Caki2 (cell line): Measurements from ENCODE around the gene FAM151B. TPM values are rescaled to one million over a fixed set of nuclear protein-coding genes. Genes with fewer than 3 reads are reported as not detected.
A peak's percentile ranks its signal among the peaks of the same experiment; 100 is the strongest.
"Not testable (repeated sequence)": the region's sequence is repeated elsewhere in the genome, so short reads cannot be mapped to it uniquely, and the experiment has no call there.

Experiments
- DNase-seq: peaks from one replicate; pipeline ENCODE4 v3.0.0-alpha.2; 2015; ENCODE audit warnings: low read depth
- in situ Hi-C: cut with HindIII; loops from 2 replicates; pipeline ENCODE4 v1.10.0; 2016; ENCODE audit warnings: low sequenced_read_pairs, low pct_unique_long_range_greater_than_20kb, mixed read lengths
- total RNA-seq: library from RNA; depleted of rRNA; stranded (reverse); fragments of >200 nt; shearing (Covaris generic); gene quantifications from 2 replicates; pipeline ENCODE4 v1.2.3, GENCODE V29; 2014; ENCODE audit warnings: low replicate concordance

The FAM151B gene
- total RNA-seq, 1 experiment from 2014 or later: 0.20 TPM

DNA sequence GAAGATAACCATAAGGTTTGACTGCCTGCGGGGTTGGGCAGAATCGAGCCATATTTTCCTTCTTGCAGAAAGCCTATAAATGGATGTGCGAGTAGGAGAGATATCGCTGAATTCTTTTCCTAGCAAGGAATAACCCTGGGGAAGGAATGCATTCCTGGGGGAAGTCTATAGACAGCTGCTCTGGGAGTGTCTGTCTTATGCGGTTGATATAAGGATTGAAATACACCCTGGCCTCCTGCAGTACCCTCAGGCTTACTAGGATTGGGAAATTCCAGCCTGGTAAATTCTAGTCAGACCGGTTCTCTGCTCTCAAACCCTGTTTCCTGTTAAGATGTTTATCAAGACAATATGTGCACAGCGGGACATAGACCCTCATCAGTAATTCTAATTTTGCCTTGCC lies 5.5 kb downstream of the FAM151B start:
- in situ Hi-C loops: not testable (repeated sequence)

DNA sequence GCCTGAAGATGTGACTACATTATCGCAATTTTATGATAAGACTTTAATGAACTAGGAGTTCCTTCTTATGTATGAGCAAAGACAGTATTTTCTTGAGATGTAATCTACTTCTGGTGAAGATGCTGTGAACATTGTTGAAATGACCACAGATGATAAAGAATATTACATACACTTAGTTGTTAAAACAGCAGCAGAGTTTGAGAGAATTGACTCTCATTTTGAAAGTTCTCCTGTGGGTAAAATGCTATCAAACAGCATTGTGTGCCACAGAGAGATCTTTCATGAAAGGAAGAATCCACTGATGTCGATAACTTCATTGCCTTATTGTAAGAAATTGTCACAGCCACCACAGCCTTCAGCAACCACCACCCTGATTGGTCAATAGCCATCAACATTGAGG lies 8.0 kb downstream of the FAM151B start:
- no peak for DNase-seq
- in situ Hi-C loops: no loop called here

More for the DNA sequence above, 5.5 kb downstream of the FAM151B start:
- DNase-seq: not testable (repeated sequence)

DNA sequence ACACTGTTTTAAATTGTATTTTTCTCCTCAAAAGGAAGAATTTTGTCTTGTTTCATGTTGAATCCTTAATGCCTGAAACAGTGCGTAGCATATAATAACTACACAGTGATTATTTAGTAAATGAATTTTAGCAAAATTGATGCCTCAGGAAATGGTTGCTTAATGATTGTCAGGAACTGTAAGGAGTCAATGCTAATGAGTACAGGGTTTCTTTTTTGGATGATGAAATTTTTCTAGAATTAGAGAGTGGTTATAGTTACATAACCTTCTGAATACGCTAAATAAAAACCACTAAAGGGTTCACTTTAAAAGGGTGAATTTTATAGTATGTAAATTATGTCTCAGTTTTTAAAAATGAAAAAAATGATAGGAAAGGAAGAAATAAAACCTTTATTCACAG lies 14.9 kb downstream of the FAM151B start:
- in situ Hi-C loops: no loop called here
- DNase-seq: no peak

DNA sequence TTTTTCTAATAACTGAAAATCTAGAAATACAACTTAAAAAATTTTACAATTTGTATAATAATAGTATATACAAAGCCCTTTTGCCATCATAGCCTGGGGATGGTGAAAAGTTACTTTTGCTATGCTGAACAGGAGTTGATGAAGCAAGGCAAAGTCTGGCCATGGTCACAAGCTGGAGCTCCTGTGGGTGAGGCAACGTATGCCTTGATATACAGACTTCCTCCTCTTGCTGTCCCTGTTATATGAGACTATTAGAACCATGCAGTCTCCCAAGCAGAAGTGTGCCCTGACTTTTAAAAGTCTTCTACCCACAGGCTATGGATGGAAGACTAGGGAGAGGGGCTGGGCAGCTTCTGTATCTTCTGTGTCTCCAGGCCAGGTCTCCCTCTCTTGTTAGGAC lies 15.7 kb downstream of the FAM151B start:
- DNase-seq: no peak
- in situ Hi-C loops: no loop called here

DNA sequence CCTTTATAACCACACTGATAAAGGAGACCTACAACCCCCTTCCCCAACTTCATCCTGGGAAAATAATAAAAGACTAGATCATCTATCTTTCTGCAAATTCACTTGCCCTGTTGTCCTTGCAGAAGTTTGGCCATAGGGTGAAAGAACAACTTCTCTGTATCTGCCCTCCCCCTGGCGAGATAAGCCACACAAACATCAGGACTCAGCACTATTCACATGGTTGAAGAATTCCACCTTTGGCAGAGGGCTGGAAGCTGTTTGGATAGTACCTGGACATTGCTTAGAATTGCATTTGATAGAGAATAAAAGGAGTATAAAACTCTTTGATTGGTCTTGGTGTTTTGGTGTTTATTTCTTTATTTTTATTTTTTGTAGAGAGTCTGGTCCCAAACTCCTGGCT lies 16.9 kb downstream of the FAM151B start:
- DNase-seq: no peak
- in situ Hi-C loops: no loop called here

DNA sequence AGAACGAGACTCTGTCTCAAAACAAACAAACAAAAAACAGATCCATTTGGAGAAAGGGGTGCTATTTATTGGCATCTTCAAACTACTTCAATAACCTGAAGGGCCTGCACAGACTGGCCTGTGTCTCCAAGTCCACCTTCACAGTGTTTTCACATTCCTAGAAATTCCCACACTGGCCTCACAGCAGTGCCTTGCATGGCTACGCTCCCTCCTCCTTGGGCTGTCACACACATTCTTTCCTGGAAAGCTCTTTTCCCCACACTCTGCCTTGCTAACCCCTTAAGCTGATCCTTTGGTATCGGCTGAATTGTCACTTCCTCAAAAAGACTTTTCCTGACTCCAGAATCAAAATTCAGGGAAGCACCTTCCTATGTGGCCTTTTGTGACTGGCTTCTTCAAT lies 19.8 kb downstream of the FAM151B start:
- no peak for DNase-seq
- in situ Hi-C loops: no loop called here

DNA sequence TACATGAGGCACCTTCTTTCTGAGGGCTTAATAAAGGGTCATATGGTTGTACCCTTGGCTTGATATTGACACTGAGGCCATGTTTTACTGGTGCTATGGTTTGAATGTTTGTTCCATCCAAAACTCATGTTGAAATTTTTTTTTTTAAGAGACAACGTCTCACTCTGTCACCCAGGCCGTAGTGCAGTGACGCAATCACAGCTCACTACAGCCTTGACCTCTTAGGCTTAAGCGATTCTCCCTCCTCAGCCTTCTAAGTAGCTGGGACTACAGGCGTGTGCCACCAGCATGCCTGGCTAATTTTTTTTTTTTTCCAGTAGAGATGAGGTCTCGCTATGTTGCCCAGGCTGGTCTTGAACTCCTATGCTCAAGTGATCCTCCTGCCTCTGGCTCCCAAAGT lies 20.9 kb downstream of the FAM151B start:
- no peak for DNase-seq

DNA sequence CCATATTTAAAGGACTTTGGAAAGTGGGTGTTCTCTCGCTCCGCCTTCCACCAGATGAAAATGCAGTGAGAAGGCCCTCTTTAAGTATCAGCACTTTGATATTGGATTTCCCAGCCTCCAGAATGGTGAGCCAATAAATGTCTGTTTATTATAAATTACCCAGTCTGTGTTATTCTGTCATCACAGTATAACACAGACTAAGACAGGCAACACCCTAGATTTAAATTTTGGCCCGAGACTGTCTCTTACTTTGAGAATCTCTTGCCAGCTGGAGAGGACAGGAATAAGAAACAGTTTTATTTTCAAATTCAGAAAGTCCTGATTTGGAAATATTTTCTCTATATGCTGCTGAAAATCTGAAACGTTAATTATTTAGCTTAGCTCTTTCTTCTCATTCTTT lies 21.5 kb downstream of the FAM151B start:
- in situ Hi-C loops: no loop called here
- no peak for DNase-seq

More for the DNA sequence above, 20.9 kb downstream of the FAM151B start:
- in situ Hi-C loops: no loop called here

DNA sequence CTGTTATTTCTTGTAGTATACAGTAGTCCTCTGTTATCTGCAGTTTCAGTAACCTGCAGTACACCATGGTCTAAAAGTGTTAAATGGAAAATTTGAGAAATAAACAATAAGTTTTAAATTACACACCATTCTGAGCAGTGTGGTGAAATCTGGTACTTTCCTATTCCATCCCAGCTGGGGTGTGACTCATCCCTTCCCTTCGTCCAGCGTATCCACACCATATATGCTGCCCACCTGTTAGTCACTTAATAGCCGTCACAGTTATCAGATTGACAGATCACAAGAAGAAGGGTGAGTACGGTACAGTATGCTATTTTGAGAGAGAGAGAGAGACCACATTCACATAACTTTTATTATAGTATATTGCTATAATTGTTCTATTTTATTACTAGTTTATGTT lies 28.9 kb downstream of the FAM151B start:
- DNase-seq: peak; percentile 68
- in situ Hi-C loops: no loop called here

DNA sequence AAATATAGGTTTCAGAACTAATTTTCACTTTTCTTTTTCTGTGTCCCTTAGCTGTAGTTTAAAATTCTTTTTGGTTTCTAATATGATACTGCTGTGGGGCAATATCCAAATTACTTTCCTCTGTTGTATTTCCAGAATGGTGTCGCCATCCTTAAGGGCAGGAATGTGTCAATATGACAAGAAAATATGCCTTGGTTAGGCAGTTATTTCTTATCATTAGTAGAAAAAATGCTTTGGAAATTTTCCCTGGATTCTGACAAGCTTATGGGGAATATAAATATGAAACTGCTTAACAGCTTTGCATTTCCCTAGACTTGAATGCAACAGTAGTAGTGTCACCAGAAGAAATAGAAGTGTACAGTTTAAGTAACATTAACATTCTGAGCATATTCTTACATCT lies 52.8 kb downstream of the FAM151B start:
- in situ Hi-C loops: no loop called here

DNA sequence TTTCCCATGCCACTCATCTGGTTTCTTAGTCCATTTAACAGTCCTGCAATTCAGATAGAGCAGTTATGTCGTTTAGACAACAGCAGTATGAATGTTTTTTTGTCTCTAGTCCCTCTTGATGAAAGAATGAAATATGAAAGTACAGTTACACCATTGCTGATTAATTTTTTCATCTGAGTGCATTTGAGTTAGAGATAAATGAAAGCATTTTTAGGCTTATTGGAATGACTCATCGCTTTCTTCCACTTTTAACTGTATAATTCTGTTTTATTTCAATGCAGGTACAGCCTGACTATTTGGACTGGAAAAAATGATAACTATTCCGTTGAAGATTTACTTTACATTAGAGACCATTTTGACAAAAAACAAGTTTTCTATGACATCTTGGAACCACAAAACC lies 53.5 kb downstream of the FAM151B start:
- in situ Hi-C loops: no loop called here
- no peak for DNase-seq

More for the DNA sequence above, 52.8 kb downstream of the FAM151B start:
- no peak for DNase-seq

DNA sequence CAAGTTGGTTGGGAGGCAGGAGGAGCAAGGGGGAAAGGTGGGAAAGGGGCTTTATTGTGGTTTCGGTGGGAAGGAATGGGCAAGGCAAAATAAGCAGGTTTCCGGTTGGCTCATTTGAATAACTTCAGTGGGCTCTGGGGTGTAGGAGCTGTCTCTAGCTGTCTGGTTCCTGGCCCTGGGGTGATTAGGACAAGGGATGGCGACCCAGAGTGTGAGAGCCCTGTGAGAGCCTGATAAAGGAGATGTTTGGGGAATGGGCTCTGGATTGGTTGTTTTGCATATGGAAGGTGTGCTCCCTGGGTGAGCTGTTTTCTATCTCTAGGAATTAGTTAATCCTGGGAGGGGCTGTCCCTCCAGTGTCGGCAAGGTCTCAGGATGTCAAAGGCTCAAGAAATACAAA lies 66.7 kb downstream of the FAM151B start:
- DNase-seq: no peak
- in situ Hi-C loops: no loop called here

DNA sequence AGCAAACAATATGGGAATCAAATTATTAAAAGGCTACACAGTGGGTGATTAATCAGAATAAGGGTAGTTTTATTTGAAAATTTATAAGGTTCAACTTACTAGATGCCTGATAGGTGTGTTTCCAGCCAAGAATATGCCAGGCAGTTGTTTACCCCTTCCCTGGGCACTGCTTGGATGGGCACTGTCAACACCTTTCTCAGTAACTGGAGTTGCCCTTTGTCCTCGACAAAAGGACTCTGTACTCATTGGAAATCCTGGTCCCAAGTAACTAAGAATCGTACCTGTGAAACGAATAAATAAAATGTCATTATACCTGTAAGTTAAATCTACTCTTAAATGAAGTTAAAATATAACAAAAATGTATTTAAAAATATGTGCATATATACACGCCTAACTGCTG lies 67.2 kb downstream of the FAM151B start:
- in situ Hi-C loops: no loop called here
- DNase-seq: no peak

DNA sequence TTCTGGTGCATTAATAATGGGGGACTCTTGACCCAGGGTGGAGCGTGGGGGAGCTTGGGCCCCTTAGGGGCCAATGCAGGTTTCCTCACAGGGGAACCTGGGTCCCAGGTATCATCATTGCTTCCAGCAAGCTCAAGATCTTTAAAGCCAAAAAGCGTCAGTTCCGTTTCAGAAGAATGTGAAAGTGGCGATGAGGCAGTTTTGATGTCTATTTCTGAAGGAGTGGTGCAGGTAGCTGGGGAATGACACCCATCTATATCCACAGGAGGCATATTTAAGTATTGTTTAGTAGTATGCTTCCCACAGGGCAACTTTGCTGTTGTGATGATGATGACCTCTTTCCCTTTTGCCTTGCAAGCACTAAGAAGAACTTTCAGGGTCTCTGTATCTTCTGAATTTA lies 71.3 kb downstream of the FAM151B start:
- in situ Hi-C loops: no loop called here
- DNase-seq: no peak

DNA sequence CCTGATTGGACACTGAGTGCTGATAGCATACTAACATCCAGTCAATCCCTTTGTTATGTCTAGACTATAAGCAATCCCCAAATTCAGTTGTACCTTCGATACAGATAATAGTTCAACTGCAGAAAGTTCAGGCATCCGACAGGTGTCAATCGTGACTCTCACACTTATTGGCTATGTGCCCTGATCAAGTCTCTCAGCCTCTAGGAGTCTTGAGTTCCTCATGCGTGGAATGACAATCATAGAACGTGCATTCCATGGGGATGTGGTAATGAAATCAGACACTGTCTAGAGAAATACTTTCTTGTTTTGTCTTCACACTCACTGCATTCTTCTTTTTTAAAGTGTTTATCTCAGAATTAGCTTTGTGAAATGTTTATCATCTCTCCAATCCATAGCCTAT lies 77.4 kb downstream of the FAM151B start:
- in situ Hi-C loops: no loop called here
- DNase-seq: peak; percentile 48

DNA sequence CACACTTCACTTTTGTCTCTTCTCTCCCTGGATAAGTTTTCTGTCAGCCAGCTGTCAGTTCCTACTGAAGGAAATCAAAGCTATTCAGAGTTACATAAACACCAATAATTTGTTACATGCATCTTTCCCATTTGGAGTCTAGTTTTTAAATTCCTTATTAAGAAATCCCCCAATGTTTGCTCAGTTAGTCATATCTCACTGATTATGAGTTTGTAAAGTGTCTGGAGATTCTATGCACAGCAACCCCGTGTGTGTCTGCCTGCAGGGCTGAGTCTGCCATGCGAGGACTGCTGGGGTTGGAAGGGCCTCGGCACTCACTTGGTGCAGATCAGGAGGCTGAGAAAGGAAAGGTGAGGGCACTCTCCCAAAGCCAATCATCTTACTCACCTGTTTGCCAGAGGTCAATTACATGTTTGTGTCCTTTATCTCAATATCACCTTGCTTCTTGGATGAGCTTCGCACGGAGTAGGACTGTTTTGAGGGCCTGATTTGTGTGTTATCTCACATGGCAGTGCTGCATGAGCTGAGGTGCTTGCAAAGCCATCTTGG lies 78.9 kb downstream of the FAM151B start:
- in situ Hi-C loops: no loop called here
- DNase-seq: no peak

DNA sequence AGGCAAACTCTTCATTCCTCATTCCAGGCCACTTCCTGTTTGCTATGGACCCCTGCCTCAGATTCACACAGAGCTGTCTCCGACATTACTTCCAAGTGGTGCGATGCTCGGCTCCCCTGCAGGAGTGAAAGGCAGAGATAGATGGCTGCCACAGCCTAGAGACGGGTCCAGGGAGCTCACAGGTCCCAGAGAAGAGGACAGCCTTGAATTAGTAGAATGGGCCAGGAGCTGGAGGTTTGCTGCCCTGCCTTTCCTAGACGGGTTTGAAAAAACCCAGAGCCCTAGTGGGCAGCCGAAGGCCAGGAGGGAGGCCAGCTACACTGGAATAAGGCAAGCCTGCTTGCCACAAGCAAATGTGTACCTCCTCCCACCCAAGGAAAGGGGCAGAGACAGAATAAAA lies 80.4 kb downstream of the FAM151B start:
- DNase-seq: no peak
- in situ Hi-C loops: no loop called here

DNA sequence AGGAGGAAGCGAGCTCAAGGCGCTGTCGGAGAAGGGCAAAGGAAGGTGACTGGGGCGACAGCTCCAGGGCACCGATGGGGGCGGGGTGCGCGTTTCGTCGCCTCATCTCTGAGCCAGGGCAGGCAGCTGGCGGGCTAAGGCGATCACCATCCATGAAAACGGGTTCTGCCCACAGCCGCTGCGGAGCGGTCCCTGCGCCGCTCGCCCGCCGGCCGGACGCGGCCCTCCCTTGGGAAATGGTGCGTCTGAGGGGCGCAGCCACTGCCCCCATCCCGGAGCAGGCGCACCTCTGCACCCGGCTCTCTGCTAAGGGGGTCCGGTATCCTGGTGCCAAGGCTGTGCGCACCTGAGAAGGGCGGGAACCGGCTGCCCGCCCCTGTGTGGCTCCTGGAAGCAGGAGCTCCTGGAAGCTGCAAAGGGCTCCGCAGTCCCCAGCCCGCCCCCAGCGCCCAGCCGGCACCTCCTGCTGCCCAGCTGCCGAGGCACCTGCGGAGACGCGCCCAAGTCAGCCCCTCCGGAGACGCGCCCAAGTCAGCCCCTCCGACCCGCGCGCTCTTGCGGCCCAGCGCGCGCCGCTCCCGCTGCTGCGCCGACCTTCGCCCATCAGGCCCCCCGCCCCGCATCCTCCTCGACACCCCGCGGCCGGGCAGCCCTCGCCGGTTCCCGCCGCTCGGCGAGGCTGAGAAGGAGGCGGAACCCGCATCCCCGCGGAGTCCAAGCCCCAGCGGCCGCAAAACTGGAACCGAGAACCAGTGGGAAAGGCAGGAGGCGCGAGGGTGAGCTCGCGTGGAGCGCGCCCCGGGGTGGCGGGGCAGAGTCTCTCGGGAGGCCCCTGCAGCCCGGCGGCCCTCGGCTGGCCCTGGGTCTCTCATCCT lies 81.4 kb downstream of the FAM151B start:
- in situ Hi-C loops: no loop called here
- no peak for DNase-seq

DNA sequence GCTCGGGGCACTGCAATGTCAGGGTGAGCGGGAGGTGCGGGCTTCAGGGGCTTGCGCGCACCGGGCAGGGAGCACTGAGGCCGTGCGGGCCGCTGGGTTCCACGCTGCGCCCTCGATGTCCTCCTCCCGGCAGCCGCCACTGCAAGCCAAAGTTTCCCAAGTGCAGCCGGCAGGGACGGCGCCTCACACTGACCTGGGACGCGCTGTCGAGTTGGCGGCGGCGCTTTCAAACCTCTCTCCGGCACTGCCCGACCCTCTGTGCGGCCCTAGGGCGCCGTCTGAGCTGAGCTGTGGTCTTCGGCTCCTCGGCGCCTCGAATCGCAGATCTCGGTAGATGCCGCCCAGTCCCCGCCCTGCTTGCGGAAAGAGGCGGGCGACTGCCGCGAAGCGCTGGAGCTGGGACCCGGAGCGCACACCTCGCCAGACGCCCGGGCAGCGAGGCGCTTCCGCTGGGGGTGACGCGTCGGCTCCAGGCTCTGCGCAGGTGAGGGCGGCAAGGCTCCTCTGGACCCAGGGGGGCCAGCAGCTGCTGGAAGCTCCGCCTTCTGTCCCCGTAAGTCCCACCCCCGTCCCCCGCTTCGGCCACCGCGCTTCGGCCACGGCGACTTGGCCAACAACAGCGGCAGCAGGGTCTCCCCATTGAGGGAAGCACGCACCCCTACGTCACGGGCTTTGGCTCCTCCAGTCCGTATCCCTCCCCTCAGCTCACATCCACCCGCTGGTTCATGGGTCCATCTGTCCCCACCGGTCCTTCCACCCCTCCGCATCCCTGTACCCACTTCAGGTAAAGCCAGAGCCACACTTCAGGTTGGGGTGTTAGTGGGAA lies 82.3 kb downstream of the FAM151B start, which contains the start of gene ANKRD34B:
TSS of gene ANKRD34B (minus strand) at position 320 of the 826 bp plus-strand sequence. CDS start 10,261 bp downstream, outside the sequence.
- in situ Hi-C loops: no loop called here
- peak; percentile 56 for DNase-seq
